Hippocampal formation (tissue), 2 donors: Measurements from ENCODE around the gene CGB3.
"Not testable (repeated sequence)": the region's sequence is repeated elsewhere in the genome, so short reads cannot be mapped to it uniquely, and the experiment has no call there.

Source experiments
- DNase-seq, 2 donors: peaks; one replicate each; lab custom pipeline; 2025; lab: John Stamatoyannopoulos, UW

Gene CGB3

DNA sequence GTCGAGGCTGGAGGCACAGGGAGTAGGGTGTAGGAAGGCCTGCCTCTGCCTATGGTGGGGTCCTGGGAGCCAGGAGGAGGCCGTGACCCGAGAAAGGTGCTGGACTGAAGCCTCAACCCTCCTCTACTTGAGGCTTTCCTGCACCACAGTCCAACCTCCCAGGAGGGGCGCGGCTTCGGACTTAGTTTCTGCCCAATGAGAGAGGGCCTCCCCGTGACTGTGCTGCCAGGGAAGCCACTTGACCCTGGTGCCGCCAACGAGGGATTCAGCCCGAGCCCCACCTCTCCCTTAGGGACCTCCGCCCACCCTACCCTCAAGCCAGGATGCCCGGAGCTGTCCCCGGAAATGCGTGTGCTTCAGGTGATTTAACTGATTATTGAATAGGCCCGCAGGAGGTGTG lies at the start of gene CGB3:
CGB3 (minus strand) TSS at position 101 of the 400 bp plus-strand sequence. CDS start 362 bp downstream, outside the sequence.
- DNase-seq, result not testable (repeated sequence)

DNA sequence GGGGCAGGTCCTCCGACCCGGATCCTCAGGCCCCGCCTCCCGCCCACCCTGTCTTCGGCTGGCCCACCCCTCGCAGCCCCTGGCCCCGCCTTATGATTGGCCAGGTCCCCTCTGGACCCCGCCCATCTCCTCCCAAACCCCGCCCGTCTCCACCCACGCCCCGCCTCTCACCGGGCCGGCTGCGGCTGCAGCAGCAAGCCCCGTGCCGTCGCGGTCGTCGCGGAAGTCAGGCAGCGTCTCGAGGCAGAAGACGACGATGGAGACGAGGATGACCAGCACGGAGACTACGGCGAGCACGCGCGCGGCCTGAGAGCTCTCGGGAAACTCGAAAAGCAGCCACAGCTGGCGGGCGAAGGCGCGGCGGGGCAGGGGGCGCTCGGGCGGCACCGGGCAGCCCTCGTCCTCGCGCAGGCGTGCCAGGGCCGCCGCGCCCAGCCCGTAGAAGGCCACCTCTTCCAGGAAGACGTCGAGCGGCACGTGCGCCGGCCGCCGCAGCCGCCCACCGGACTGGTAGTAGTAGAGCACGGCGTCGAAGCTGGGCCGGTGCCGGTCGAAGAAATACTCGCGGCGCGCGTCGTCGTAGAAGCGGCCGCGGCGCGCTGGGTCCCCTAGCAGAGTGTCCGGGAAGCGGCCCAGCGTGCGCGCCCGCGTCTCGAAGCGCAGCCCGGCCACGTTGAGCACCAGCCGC lies 47.9 kb upstream of the CGB3 start:
- no peak for DNase-seq

DNA sequence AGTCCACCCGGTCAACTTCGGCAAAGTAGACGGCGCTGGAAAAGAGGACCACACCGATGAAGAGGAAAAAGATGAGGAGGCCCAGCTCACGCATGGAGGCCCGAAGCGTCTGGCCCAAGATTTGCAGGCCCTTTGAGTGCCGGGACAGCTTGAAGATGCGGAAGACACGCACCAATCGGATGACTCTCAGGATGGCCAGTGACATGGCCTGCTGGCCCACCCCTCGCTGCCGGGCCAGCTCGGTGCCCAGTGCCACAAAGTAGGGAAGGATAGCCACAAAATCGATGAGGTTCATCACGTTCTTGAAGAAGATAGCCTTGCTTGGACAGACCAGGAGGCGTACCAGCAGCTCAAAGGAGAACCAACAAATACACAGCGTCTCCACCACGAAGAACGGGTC lies 46.3 kb upstream of the CGB3 start:
- no peak for DNase-seq

DNA sequence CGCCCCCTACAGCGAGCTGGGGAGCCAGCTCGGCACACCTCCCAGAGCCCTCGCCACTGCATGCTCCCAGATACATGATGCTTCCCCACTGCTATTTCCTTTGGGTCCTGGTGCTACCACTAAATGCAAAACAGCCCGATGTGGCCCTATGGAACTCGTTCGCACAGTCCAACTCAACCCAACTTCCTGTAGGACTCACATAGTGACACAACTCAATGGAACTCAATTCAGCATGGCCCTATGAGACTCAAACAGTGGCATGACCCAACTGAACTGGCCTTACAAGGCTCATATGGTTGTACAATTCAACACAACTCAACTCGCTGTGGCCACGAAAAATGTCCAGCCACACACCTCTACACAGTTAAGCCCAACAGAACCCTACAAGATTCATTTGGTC lies 44.9 kb upstream of the CGB3 start:
- DNase-seq, result no peak

DNA sequence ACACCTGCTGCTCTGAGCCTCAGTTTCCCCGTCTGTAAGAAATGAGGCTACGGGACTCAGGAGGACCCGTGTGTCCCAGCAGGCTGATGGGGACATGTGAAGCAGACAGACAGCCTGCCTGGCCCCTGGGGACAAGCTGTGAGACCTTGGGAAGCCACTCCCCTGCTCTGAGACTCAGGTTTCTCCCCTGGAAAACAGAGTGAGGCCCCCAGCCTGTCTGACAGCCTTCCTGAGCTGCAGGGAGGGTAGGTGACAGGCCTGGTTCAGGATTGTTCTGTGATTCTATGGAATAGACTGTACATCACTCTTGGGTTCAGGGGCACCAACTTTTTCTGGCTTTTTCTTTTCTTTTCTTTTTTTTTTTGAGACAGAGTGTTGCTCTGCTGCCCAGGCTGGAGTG lies 43.4 kb upstream of the CGB3 start:
- no peak for DNase-seq

DNA sequence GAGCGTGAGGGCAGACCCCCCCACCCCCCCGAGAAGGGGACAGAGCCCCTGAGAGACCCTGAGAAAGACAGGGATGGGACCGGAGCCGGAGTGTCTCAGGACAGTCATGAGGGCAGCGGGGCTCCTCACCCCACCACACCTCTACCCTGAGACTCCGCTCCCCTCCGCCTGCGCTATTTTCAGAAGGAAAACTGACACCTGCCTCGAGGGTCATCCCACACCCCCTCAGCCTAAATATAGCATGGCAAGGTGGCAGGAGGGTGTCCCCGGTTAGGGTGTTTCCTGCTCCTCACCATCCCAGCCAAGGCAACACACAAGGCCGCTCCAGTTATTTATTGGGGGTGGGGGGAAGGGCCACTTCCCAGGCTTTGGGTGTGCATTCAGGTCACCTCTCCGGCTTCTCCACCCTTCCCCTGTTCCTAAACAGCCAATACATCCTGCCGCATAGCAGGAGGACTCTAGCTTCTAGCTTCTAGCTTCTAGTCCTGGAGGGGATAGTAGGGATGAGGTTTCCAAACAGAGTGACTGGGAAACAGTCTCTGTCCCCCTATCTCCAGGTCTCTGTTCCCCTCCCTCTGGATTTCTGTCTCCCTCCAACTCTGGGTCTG lies 41.9 kb upstream of the CGB3 start:
- no peak for DNase-seq

DNA sequence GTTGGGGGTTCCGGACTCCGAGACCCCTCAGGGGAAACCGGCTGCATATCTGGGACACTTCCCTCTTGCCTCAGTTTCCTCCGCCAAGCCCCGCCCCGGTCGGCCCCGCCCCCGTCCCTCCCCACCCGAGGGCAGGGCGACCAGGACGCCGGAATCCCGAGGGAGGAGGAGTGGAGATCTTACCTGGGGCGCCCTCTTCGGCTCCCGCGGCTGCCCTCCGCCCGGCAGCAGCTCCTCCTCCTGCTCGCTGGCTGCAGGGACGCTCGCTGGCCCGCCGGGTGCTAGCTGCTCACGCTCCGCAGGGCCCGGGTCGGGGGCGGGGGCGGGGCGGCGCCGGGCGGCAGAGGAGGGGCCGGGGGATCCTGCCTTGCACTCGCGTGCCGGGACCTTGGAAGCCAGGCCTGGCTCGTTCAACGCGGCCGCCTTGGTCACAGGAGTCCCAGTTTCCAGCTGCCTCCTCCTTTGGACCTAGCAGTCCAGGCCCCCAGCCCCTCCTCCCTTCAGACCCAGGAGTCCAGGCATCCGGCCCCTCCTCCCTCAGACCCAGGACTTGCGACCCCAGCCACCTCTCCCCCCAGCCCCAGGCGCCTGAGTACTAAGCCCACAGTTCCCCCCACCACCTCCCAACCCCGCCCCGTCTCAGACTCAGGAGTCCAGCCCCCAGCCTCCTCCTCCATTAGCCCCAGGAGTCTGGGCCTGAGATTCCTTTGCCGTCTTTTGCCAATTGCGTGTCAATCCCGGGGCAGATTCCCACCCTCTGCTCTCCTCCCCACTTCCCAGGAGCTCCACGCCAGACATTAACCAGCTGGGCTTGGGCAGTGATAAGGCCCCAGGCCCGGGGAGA lies 40.9 kb upstream of the CGB3 start, which contains the start of gene NTF4:
NTF4 (minus strand) TSS at position 51 of the 844 bp plus-strand sequence. CDS start 2,821 bp downstream, outside the sequence.
- DNase-seq, result no peak

DNA sequence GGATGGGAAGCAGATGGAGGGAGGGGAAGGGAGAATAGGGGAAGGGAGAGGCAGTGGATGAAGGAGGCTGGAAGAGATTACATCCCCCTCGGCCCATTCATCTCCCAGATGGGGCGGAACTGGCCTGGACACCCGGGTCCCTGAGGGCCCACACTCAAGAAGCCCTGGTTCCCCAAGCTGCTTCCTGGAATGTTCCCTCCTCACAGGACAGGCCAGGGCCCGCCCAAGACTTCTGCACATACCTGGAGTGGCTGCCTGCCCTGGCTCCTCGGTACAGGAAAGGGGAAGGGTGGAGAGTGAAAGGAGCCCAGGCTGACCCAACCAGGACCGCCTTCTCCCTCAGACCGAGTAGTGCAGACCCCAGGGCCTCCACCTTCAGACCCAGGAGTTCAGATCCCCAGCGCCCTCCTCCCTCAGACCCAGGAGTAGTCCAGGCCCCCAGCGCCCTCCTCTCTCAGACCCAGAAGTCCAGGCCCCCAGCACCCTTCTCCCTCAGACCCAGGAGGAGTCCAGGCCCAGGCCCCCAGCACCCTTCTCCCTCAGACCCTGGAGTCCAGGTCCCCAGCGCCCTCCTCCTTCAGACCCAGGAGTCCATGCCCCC lies 40.0 kb upstream of the CGB3 start:
- DNase-seq, result no peak

DNA sequence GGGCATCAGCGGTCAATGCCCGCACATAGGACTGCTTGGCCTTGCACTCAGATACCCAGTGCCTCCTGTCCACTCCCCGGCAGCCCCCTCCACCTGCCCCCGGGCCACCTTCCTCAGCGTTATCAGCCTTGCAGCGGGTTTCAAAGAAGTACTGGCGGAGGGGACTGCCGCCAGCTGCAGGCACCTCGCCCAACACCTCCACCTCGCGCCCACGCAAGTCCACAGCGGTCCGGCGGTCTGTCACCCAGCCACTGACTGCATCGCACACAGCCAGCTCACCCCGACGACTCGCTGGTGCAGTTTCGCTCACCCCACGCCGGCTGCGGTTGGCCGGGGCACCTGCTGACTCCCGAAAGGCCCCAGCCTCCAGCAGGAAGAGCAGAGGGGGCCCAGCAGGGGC lies 37.3 kb upstream of the CGB3 start:
- DNase-seq, result no peak

DNA sequence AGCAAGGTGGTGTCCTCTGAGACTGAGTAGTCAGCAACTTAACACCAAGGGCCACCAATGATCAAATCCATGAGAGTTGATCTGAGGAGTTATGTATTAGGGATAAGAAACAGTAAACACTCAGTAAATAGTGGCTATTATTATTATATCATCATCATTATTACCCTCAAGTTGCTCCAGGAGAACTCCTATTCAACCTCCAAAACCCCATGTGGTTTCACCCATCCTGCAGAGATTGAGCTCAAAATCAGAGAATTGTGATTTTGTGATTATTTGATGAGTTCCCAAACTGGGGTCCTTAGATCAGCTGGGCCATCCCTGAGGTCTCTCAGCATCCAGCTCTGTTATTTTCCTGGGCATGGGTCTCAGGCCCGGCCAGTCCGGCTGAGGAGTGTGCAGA lies 36.9 kb upstream of the CGB3 start:
- no peak for DNase-seq

DNA sequence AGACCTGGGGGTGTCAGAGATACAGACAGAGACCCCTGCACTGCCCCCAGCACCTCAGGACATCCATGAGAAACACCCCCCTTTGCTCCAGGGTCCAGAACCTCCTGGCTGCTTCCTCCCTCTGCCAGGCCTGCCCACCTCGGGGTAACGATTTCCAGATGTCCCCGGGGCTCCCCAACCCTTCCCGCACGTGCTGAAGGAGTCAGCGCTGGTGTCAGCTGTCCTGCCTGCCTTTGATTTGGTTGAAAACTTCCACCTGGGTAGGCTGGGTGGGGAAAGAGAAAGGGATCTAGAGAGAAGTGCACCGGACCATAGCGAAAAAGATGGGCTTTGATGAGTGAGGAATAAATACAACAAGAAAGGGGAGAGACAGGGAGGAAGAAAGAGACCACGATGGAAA lies 34.9 kb upstream of the CGB3 start:
- DNase-seq, result no peak

DNA sequence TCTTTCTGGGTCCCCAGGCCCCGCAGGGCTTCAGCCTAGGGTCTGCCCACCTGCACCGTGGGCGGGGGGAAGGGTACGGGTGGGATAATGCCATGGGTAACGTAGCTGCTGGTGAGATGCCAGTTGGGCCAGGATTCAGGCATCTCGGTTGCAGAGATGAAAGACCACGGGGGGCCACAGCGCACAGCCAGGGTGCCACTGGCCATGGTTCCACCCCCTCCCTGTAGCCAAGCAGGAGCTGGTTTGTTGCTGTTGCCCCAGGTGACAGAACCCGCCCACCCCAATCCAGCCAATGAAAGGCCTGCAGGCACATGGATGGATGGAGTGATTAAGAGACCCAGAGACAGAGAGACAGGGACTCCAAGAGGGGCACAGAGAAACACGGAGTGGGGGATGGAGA lies 34.4 kb upstream of the CGB3 start:
- DNase-seq, result no peak

DNA sequence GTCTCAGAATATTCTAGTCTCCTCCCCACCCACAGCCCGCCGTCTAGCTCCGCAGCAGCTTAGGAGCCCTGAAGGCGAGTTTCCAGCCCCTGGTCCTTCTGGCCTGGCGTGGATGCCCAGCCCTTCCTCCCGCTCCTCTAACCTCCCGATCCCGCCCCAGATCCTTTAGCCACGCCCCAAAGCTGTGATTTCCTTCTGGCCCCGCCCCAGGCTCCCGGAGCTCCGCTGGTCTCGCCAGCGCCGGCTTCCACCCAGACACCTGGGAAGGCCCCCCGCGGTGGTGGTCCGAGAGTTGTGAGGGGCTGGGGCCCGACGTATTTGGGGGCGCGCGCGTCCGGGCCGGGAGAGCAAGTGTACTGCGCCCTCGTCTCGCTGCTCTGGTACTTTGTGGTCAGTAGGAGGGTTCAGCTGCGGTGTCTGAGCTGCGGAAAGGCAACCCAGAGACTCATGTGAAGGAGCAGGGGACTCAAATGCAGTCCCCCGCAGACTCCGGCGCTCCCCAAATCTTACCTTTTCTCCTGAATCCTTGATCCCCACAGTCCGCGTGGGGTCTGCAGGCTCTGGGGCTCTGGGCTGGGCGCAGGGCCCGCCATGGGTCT lies 33.6 kb upstream of the CGB3 start, which contains the start of gene CGB7:
CGB7 (minus strand) TSS at position 114 of the 599 bp plus-strand sequence. CDS start 2,374 bp downstream, outside the sequence.
- DNase-seq, result peak in 1 of 2 donors; percentile 7

DNA sequence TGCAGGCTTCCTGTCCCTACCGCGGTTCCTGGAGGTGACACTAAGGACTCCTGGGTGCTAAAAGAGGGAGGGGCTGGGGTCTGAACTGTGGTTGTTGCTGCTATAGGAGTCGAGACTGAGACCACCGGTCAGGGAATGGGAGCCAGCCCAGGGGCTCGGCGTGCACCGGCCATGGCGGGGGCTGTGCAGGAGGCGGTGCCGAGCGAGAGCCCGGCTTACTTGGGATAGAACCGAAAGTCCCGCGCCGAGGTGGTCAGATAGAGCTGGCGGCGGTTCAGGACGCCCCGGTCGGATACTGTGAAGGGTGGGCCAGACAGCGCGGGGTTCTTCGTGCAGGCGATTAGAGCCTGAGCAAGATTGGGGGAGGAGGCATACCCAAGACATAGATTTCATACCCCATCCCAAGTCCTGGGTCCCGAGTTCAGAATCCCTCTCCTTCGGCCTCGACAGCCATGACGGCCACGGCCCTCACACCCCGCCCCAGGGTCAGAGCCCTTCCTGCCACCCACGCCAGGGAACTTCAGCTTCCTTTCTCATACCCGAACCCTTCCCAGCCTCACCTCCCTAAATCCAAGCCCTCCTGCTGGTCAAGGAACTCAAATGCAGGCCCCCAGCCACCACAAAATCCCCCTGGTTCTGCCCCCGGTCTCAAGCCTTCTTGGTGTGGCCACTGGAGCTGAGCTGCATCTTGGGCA lies 32.9 kb upstream of the CGB3 start:
- DNase-seq, result not testable (repeated sequence)

DNA sequence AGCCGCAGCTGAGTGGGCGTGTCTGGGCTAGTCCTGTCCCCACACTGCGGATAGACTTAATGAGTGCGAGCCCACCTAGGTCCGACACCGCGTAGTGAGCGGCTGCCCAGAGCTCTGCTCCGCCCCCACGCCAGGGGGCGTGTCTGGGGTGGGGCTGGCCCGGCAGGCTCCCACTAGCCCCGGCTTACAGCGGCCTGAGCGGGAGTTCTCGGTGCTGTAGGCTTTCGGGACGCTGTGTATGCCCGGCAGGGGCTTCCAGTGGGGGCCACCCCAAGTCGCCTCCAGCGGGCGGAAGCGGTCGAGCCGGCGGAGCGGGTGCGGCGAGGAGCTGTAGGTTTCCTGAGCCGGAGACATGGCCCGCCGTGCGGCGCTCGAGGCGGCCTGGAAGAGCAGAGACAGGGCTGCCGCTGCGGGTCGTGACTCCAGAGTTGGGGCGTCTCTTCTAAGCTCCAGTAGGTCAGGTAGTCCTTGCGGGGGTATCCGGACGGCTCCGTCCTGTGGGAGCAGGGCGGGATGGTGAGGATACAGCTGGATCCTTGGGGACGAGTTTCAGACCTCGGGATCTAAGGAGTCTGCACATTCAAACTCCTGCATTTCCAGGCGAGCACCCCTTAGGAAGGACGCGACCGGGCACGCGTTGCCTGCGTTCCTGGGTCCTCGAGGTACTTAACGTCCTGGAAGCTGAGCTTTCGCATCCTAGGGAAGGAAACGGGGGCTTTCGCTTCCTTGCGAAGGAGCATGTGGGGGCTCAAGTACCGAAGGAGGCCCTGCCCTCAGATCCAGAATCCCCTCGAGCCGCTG lies 32.2 kb upstream of the CGB3 start:
- DNase-seq, result peak in 1 of 2 donors; percentile 18

DNA sequence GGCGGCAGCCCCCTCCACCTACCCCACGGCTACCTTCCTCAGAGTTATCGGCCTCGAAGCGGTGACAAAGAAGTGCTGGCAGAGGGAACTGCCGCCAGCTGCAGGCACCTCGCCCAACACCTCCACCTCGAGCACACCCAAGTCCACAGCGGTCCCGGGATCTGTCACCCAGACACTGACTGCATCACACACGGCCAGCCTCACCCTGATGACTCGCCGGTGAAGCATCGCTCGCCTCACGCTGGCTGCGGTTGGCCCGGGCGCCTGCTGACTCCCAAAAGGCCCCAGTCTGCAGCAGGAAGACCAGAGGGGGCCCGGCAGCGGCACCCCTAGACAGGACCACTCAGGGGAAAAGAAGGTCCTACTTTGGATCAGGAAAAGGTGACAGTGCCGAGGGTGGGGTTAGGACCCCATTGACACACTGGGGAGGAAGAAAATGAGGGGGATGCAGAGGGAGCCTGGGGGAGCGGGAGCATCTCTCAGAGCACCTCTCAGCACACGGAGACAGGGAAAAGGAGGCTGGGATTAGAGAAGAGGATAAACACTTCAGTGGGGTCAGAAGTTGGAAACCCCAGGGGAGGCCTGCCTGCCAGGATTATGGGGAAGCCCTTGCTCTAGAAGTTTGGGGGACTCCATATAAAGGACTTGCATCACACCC lies 26.4 kb upstream of the CGB3 start:
- DNase-seq, result not testable (repeated sequence)

DNA sequence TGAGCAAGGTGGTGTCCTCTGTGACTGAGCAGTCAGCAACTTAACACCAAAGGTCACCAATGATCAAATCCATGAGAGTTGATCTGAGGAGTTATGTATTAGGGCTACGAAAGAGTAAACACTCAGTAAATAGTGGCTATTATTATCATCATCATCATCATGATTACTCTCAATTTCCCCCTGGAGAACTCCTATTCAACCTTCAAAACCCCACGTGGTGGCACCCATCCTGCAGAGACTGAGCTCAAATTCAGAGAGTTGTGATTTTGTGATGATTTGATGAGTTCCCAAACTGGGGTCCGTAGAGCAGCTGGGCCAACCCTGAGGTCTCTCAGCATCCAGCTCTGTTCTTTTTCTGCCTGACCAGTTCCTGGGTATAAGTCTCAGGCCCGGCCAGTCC lies 25.7 kb upstream of the CGB3 start:
- not testable (repeated sequence) for DNase-seq

DNA sequence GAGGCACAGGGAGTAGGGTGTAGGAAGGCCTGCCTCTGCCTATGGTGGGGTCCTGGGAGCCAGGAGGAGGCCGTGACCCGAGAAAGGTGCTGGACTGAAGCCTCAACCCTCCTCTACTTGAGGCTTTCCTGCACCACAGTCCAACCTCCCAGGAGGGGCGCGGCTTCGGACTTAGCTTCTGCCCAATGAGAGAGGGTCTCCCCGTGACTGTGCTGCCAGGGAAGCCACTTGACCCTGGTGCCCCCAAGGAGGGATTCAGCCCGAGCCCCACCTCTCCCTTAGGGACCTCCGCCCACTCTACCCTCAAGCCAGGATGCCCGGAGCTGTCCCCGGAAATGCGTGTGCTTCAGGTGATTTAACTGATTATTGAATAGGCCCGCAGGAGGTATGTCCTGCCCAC lies 24.9 kb upstream of the CGB3 start, which contains the start of gene CGB8:
CGB8 (minus strand) TSS at position 101 of the 400 bp plus-strand sequence. CDS start 372 bp downstream, outside the sequence.
- DNase-seq, result not testable (repeated sequence)

DNA sequence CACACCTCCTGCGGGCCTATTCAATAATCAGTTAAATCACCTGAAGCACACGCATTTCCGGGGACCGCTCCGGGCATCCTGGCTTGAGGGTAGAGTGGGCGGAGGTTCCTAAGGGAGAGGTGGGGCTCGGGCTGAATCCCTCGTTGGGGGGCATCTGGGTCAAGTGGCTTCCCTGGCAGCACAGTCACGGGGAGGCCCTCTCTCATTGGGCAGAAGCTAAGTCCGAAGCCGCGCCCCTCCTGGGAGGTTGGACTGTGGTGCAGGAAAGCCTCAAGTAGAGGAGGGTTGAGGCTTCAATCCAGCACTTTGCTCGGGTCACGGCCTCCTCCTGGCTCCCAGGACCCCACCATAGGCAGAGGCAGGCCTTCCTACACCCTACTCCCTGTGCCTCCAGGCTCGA lies 19.4 kb upstream of the CGB3 start, which contains the start of gene CGB5:
CGB5 (plus strand) TSS at position 301 of the 400 bp plus-strand sequence. CDS start 362 bp downstream, outside the sequence.
- not testable (repeated sequence) for DNase-seq
